ENCODE data around the gene PNMA1. TPM values are rescaled to one million over a fixed set of nuclear protein-coding genes. Genes with fewer than 3 reads are reported as not detected.

PNMA1 gene
- total RNA-seq, 1 donor from 2014 or later: 11.6 TPM

DNA sequence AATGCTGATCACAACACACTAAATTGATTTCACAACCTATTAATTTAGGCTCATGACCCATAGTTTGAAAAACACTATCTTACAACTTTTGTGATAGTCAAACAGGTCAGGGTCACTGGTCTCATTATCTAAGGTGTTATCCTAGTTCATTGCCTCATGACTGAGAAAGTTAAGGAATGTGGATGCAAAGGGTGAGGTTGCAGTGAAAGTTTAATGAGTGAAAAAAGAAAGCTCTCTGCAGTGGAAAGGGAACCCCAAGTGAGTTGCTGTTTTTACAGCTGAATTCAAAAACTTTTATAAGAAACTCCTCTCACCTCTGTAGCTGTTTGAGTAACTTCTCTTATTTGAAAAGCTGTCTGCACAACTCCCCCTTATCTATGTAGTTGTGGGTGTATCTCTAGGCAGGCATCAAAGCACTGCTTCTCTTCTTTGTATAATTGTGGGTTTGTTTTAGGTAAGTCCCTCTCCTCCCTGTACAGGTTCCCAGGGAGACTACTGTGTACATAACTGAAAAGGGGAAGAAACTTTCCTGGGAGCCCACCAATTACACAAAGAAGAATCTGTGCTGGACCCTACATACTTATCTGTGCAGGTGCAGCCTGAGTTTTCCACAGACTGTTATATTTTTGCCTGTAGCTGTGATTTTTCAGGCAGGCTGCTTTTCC lies 50.5 kb downstream of the PNMA1 start:
- ATAC-seq: no peak

DNA sequence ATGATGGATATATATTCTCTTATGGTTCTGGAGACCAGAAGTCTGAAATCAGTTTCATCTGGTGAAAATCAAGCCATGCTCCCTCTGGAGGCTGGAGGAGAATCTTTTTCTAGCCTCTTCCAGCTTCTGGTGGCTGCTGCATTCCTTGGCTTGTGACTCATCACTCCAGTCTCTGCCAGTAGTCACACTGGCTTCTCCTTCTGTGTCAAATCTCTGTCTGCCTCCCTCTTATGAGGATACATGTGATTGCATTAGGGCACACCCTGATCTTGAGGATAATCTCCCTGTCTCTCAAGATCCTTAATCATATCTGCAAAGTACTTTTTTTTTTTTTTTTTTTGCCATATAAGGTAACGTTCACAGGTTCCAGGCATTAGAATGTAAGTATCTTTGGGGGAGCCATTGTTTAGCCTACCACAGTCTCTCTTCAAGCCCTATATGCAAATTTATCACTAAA lies 51.7 kb downstream of the PNMA1 start:
- peak; percentile 99 for ATAC-seq

DNA sequence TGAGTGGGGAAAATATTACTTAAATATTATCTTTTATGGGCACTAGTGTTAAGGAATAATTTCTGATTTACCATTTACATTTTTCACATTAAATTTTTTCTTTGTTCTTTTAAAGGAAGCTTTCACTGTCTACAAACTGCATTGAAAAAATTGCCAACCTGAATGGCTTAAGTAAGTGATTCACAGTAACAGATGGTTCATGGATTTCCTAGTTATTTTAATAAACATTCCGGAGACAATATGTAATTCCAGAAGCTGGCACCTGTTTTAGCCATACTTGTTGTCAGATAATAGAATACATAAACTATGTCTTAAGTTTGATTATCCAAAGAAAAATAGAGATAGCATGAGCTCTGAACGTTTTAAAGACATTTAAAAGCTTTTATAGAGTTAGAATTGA lies 52.3 kb downstream of the PNMA1 start:
- ATAC-seq: no peak

Other genes starting within 250 kb of the PNMA1 start
- 7.1 TPM for gene RIOX1, start 223.5 kb downstream of the PNMA1 start, total RNA-seq
- 2.7 TPM for gene ACOT1, start 177.2 kb downstream of the PNMA1 start, total RNA-seq
- gene HEATR4, start 155.4 kb downstream of the PNMA1 start, total RNA-seq: 0.04 TPM
- gene ACOT2, start 145.2 kb downstream of the PNMA1 start, total RNA-seq: 7.2 TPM
- gene ACOT4, start 122.5 kb downstream of the PNMA1 start, total RNA-seq: 1.0 TPM
- gene ACOT6, start 101.9 kb downstream of the PNMA1 start, total RNA-seq: not detected
- 4.1 TPM for gene DNAL1, start 69.4 kb downstream of the PNMA1 start, total RNA-seq
- 8.6 TPM for gene PTGR2, start 137.4 kb upstream of the PNMA1 start, total RNA-seq
- 33.2 TPM for gene ZNF410, start 172.5 kb upstream of the PNMA1 start, total RNA-seq
- 1.6 TPM for gene FAM161B, start 235.7 kb upstream of the PNMA1 start, total RNA-seq
- 13.1 TPM for gene COQ6, start 235.9 kb upstream of the PNMA1 start, total RNA-seq

Measured in esophagus mucosa (tissue), 1 donor.